ENCODE data around the gene NEGR1.

The NEGR1 gene

DNA sequence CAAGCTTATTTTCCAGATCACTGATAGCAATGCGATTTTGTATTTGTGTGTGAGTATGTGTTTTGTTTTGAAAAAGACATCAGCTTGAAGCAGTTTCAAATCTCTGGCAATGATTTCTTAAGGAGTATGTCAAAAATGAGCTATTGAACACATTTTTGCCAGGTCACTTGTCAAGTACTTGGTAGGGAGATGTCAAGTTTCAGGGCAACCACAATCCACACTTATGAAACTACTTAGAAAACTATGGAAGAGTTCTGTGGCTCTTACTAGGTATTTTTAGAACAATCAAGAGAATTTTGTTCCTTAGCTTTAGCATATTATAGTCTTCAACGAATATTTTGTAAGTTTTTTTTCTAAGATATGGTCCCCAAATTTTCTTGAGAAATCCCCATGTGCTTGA, 882.7 kb downstream of the NEGR1 start:
- Histone ChIP-seq H3K9me2 (replicated peaks; ENCODE audit: low read depth, low read length) (no peaks in the 10 kb centered on the region), H3K79me2 (ENCODE audit: insufficient read depth, low read length) (no peaks in the 10 kb centered on the region), H2AFZ (ENCODE audit: low read length) (no peak overlapping the region), H3K4me3 (ENCODE audit: low read length, poor library complexity, severe bottlenecking) (no peak overlapping the region), H4K20me1 (ENCODE audit: insufficient read depth, low read length, poor library complexity, severe bottlenecking) (no peaks in the 10 kb centered on the region), H3F3A (ENCODE audit: low read depth) (no peaks in the 10 kb centered on the region), H3K27me3 (ENCODE audit: insufficient read depth, low read length, poor library complexity, severe bottlenecking) (no peaks in the 10 kb centered on the region), H3K36me3 (ENCODE audit: insufficient read depth, low read length) (no peaks in the 10 kb centered on the region), H3K9ac (ENCODE audit: low read depth, low read length, poor library complexity, severe bottlenecking) (no peak overlapping the region), H3K4me2 (ENCODE audit: low read depth, low read length, poor library complexity, severe bottlenecking) (no peak overlapping the region), H3K9me3 (ENCODE audit: insufficient read depth, low read depth, low read length) (no peaks in the 10 kb centered on the region), H3K4me1 (ENCODE audit: insufficient read depth, low read length, poor library complexity, severe bottlenecking) (no peaks in the 10 kb centered on the region)
- no peak for TF ChIP-seq EZH2phosphoT487 (IDR thresholded peaks at IDR 0.05; ENCODE audit: borderline replicate concordance)
- TF ChIP-seq, protein P1, sequence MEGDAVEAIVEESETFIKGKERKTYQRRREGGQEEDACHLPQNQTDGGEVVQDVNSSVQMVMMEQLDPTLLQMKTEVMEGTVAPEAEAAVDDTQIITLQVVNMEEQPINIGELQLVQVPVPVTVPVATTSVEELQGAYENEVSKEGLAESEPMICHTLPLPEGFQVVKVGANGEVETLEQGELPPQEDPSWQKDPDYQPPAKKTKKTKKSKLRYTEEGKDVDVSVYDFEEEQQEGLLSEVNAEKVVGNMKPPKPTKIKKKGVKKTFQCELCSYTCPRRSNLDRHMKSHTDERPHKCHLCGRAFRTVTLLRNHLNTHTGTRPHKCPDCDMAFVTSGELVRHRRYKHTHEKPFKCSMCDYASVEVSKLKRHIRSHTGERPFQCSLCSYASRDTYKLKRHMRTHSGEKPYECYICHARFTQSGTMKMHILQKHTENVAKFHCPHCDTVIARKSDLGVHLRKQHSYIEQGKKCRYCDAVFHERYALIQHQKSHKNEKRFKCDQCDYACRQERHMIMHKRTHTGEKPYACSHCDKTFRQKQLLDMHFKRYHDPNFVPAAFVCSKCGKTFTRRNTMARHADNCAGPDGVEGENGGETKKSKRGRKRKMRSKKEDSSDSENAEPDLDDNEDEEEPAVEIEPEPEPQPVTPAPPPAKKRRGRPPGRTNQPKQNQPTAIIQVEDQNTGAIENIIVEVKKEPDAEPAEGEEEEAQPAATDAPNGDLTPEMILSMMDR (conservative IDR thresholded peaks at IDR 0.05; ENCODE audit: low read length): no peak

DNA sequence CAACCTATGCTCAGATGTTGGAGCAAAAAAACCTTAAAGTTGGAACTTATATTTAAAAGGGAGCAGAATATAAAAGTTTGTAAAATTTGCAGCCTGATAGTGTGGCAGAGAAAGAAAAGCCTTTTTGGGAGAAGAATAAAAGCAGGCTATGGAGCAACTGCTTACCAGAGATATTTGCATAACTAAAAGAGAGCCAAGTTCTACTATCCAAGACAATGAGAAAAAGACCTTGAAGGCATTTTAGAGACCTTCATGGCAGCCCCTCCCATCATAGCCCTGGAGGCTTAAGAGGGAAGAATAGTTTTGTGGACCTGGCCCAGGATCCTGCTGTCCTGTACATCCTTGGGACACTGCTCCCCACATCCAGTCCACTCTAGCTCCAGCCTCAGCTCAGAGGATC, 889.0 kb downstream of the NEGR1 start:
- no peaks in the 10 kb centered on the region for H3K9me3 ChIP-seq (ENCODE audit: insufficient read depth, low read depth, low read length)
- no peaks in the 10 kb centered on the region for H3K79me2 ChIP-seq (ENCODE audit: insufficient read depth, low read length)
- H3K9ac ChIP-seq (ENCODE audit: low read depth, low read length, poor library complexity, severe bottlenecking): no peak overlapping the region
- H3K27me3 ChIP-seq (ENCODE audit: insufficient read depth, low read length, poor library complexity, severe bottlenecking): no peaks in the 10 kb centered on the region
- H3K36me3 ChIP-seq (ENCODE audit: insufficient read depth, low read length): no peaks in the 10 kb centered on the region
- no peaks in the 10 kb centered on the region for H3K9me2 ChIP-seq (replicated peaks; ENCODE audit: low read depth, low read length)
- no peak overlapping the region for H2AFZ ChIP-seq (ENCODE audit: low read length)
- H3K4me2 ChIP-seq (ENCODE audit: low read depth, low read length, poor library complexity, severe bottlenecking): no peak overlapping the region
- no peak overlapping the region for H3K4me3 ChIP-seq (ENCODE audit: low read length, poor library complexity, severe bottlenecking)
- no peaks in the 10 kb centered on the region for H4K20me1 ChIP-seq (ENCODE audit: insufficient read depth, low read length, poor library complexity, severe bottlenecking)
- H3F3A ChIP-seq (ENCODE audit: low read depth): no peaks in the 10 kb centered on the region
- no peaks in the 10 kb centered on the region for H3K4me1 ChIP-seq (ENCODE audit: insufficient read depth, low read length, poor library complexity, severe bottlenecking)
- TF ChIP-seq EZH2phosphoT487 (IDR thresholded peaks at IDR 0.05; ENCODE audit: borderline replicate concordance): no peak
- TF ChIP-seq, protein P1 (conservative IDR thresholded peaks at IDR 0.05; ENCODE audit: low read length): no peak

DNA sequence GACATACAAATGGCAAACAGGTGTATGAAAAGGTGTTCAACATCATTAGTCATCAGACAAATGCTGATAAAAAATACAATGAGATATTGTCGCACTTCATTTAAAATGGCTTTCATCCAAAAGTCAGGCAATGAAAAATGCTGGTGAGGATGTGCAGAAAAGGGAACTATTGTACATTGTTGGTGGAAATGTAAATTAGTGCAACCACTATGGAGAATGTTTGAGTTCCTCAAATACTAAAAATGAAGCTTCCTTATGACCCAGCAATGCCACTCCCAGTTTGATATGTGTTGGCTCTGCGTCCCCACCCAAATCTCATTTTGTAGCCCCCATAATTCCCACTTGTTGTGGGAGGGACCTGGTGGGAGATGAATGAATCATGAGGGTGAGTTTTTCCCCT, 891.8 kb downstream of the NEGR1 start:
- Histone ChIP-seq H3K4me1 (ENCODE audit: insufficient read depth, low read length, poor library complexity, severe bottlenecking) (no peaks in the 10 kb centered on the region), H3K9me3 (ENCODE audit: insufficient read depth, low read depth, low read length) (0 out of 2 replicates have a peak, but pooled peaks cover 3% of the 10 kb centered on the region), H2AFZ (ENCODE audit: low read length) (no peak overlapping the region), H3K4me2 (ENCODE audit: low read depth, low read length, poor library complexity, severe bottlenecking) (no peak overlapping the region), H3K9me2 (replicated peaks; ENCODE audit: low read depth, low read length) (no peaks in the 10 kb centered on the region), H3F3A (ENCODE audit: low read depth) (no peaks in the 10 kb centered on the region), H3K79me2 (ENCODE audit: insufficient read depth, low read length) (no peaks in the 10 kb centered on the region), H3K36me3 (ENCODE audit: insufficient read depth, low read length) (no peaks in the 10 kb centered on the region), H3K4me3 (ENCODE audit: low read length, poor library complexity, severe bottlenecking) (no peak overlapping the region), H3K9ac (ENCODE audit: low read depth, low read length, poor library complexity, severe bottlenecking) (no peak overlapping the region), H3K27me3 (ENCODE audit: insufficient read depth, low read length, poor library complexity, severe bottlenecking) (no peaks in the 10 kb centered on the region), H4K20me1 (ENCODE audit: insufficient read depth, low read length, poor library complexity, severe bottlenecking) (no peaks in the 10 kb centered on the region)
- TF ChIP-seq EZH2phosphoT487 (IDR thresholded peaks at IDR 0.05; ENCODE audit: borderline replicate concordance): no peak
- TF ChIP-seq, protein P1 (conservative IDR thresholded peaks at IDR 0.05; ENCODE audit: low read length): no peak

All from Loucy (cell line).